Ovary (tissue), 9 donors: ENCODE data around the gene EPB41L1. TPM values are rescaled to one million over a fixed set of nuclear protein-coding genes. Genes with fewer than 3 reads are reported as not detected.

Experiments
- DNase-seq, 5 donors: peaks; one replicate each; pipeline ENCODE4 v3.0.0-alpha.2; 2019 to 2020
- H3K27ac ChIP-seq, 2 donors: fragments of 200-600 bp; one replicate each; pipeline versions ENCODE4 v1.5.1 to v1.8.0; 2019 to 2022
- H3K27me3 ChIP-seq: fragments of 200-600 bp; one replicate; pipeline ENCODE4 v1.8.0; 2022
- H3K36me3 ChIP-seq: fragments of 200-600 bp; sonication (generic); one replicate; pipeline ENCODE4 v1.5.1; 2019
- H3K4me1 ChIP-seq: one replicate; pipeline ENCODE4 v1.8.1; 2013; ENCODE audit warnings: mild to moderate bottlenecking, moderate library complexity; ENCODE audit not compliant: insufficient read depth
- H3K4me3 ChIP-seq: fragments of 200-600 bp; sonication (generic); one replicate; pipeline ENCODE4 v1.5.1; 2017
- H3K9me3 ChIP-seq, 2 donors: fragments of 200-600 bp in 1 of 2; sonication (generic) in 1 of 2; one replicate each; pipeline versions ENCODE4 v1.5.1 to v1.8.1; 2013 to 2019; ENCODE audit warnings: mild to moderate bottlenecking in 1 of 2, moderate library complexity in 1 of 2
- CTCF ChIP-seq, 3 donors: fragments of 450-650 bp in 2 of 3; fragments of 200-600 bp in 1 of 3; IDR thresholded peaks; one replicate each; pipeline versions ENCODE4 v1.5.1 to v1.8.0; 2016 to 2022; ENCODE audit warnings: antibody characterized with exemption in 3 of 3, mild to moderate bottlenecking in 1 of 3
- EP300 ChIP-seq: sonication (generic); formaldehyde crosslinking; IDR thresholded peaks from one replicate; pipeline ENCODE4 v1.6.1; 2017; ENCODE audit warnings: antibody characterized with exemption
- POLR2A ChIP-seq: fragments of 450-650 bp; IDR thresholded peaks from one replicate; pipeline ENCODE4 v1.6.1; 2017; ENCODE audit warnings: antibody characterized with exemption, mild to moderate bottlenecking, moderate library complexity
- WGBS, 3 donors: extraction: QIAGEN DNeasy Blood & Tissue Kit in 1 of 3; methylation state at CpG; one replicate each; pipeline versions ENCODE4 v1.1.5 to v1.1.7; 2013 to 2017; 5-methylcytosine and 5-hydroxymethylcytosine counted together
- intact Hi-C, 4 donors: fragments of 100-400 bp; cut with DNase I; formaldehyde crosslinking; loops; one replicate each; pipeline versions ENCODE4 v1.11.0 to v1.15.1; 2022 to 2023
- polyA plus RNA-seq, 2 donors: library from polyadenylated mRNA; stranded (reverse); fragments of 200-250 nt in 1 of 2; fragments of 350-450 nt in 1 of 2; fragmentation: Illumina TruSeq in 1 of 2; extraction: RNeasy Lipid Tissue Mini Kit (QIAGEN cat#74804) in 1 of 2; gene quantifications; one replicate each; pipeline ENCODE4 v1.2.3, GENCODE V29; 2013 to 2014
- total RNA-seq, 7 donors: library from RNA; depleted of rRNA in 2 of 7; stranded (reverse); fragments of >200 nt in 2 of 7; fragmentation: NEBNext Ultra II Directional in 3 of 7; extraction: Animal tissue kit (Norgen Biotek cat#: 25700) in 3 of 7; gene quantifications; one replicate each; pipeline versions ENCODE4 v1.1.0 to v1.2.4, GENCODE V29; 2016 to 2023
- donor health status: DM: no; HTN: no; CAD: no; lungs with moderate emphysema.
- donor health status: DM: no; HTN: no; CAD: no.
- donor health status: Bipolar disorder and iron deficiency.
- donor health status: DM: yes; HTN: yes; CAD: no.
- donor health status: DM: no; HTN: no; CAD: no.
- donor health status: DM: yes; HTN: yes; CAD: no.

EPB41L1 gene
- total and polyA plus RNA-seq, 9 donors: 23.4 to 207 (median 63.2) TPM

GRCh38 chr20:36120991-36121390 is 33.5 kb upstream of the EPB41L1 start:
- Histone ChIP-seq H3K4me3 (no peak overlapping the region), H3K27me3 (no peaks in the 10 kb centered on the region), H3K4me1 (no peaks in the 10 kb centered on the region), H3K27ac (no peak overlapping the region), H3K36me3 (no peaks in the 10 kb centered on the region), H3K9me3 (no peaks in the 10 kb centered on the region)
- TF ChIP-seq EP300 (no peak), POLR2A (no peak), CTCF (IDR thresholded peaks at IDR 0.05) (no peak)
- WGBS, 3 donors: 94 to 96% (median 94%) methylated on average over 7 of the region's 7 CpGs
- intact Hi-C loops: no loop called here
- DNase-seq: no peak

- no peak overlapping the region for H3K27ac ChIP-seq
- H3K27me3 ChIP-seq: no peaks in the 10 kb centered on the region
- WGBS, 3 donors: 92 to 94% (median 94%) methylated on average over 17 of the region's 17 CpGs
- H3K9me3 ChIP-seq: no peaks in the 10 kb centered on the region
- no peaks in the 10 kb centered on the region for H3K36me3 ChIP-seq
- H3K4me3 ChIP-seq: no peak overlapping the region
- intact Hi-C loops: no loop called here
- TF ChIP-seq CTCF (IDR thresholded peaks at IDR 0.05): no peak
- no peak for TF ChIP-seq EP300
- TF ChIP-seq POLR2A: no peak
- H3K4me1 ChIP-seq: no peaks in the 10 kb centered on the region
- no peak for DNase-seq
Observed at GRCh38 chr20:36121981-36122930, 32.3 kb upstream of the EPB41L1 start.

GRCh38 chr20:36122931-36123288 is 31.6 kb upstream of the EPB41L1 start:
- Histone ChIP-seq H3K9me3 (no peaks in the 10 kb centered on the region), H3K27ac (no peak overlapping the region), H3K4me3 (no peak overlapping the region), H3K36me3 (no peaks in the 10 kb centered on the region), H3K4me1 (no peaks in the 10 kb centered on the region), H3K27me3 (no peaks in the 10 kb centered on the region)
- TF ChIP-seq EP300 (no peak), POLR2A (no peak), CTCF (IDR thresholded peaks at IDR 0.05) (no peak)
- intact Hi-C loops: no loop called here
- WGBS, 3 donors: 75 to 85% (median 82%) methylated on average over 7 of the region's 7 CpGs
- no peak for DNase-seq

GRCh38 chr20:36125097-36125496 is 29.4 kb upstream of the EPB41L1 start:
- no peak for DNase-seq
- H3K36me3 ChIP-seq: no peaks in the 10 kb centered on the region
- H3K27ac ChIP-seq: no peak overlapping the region
- no peak overlapping the region for H3K4me3 ChIP-seq
- no peaks in the 10 kb centered on the region for H3K4me1 ChIP-seq
- no peaks in the 10 kb centered on the region for H3K27me3 ChIP-seq
- 65 to 72% (median 71%) methylated on average over 3 of the region's 3 CpGs for WGBS, 3 donors
- no peak for TF ChIP-seq EP300
- no peak for TF ChIP-seq POLR2A
- TF ChIP-seq CTCF (IDR thresholded peaks at IDR 0.05): no peak
- intact Hi-C loops: no loop called here
- no peaks in the 10 kb centered on the region for H3K9me3 ChIP-seq
